SK-N-SH (cell line): Measurements from ENCODE around the gene CEBPG. TPM values are rescaled to one million over a fixed set of nuclear protein-coding genes. Genes with fewer than 3 reads are reported as not detected.

Source experiments
- CTCF ChIA-PET: fragments of 300-600, 350-600 bp; formaldehyde crosslinking; extraction: SDS; loops from one replicate; lab custom pipeline; 2021; lab: Yijun Ruan, JAX
- POLR2A ChIA-PET: fragments of 350-600 bp; sonication (Branson Sonifier 250); formaldehyde crosslinking; extraction: SDS; loops from one replicate; lab custom pipeline; 2020; ENCODE audit warnings: antibody characterized with exemption, inconsistent platforms; lab: Yijun Ruan, JAX
- DNase-seq: peaks from one replicate; pipeline ENCODE4 v3.0.0; 2012
- H2AFZ ChIP-seq: fragments of 200-600 bp; sonication (generic); 2 replicates; pipeline ENCODE4 v1.8.1; 2016; ENCODE audit warnings: antibody characterized with exemption, mild to moderate bottlenecking, low read depth
- H3F3A ChIP-seq: fragments of 200-600 bp; sonication (generic); replicated peaks from 2 replicates; pipeline ENCODE3; 2016; ENCODE audit warnings: antibody characterized with exemption, mild to moderate bottlenecking; ENCODE audit not compliant: insufficient read depth
- H3K27ac ChIP-seq, 2 experiments: fragments of 200-500 bp in 1 of 2; fragments of 200-600 bp in 1 of 2; sonication (Bioruptor generic) in 1 of 2; sonication (generic), shearing (Covaris generic) in 1 of 2; 2 replicates each; pipeline versions ENCODE4 v1.5.1 to v1.6.1; 2014 to 2016; ENCODE audit warnings: low read depth in 2 of 2, inconsistent platforms in 1 of 2, low read length in 1 of 2, mild to moderate bottlenecking in 1 of 2, mixed read lengths in 1 of 2
- H3K27me3 ChIP-seq: fragments of 200-600 bp; sonication (generic), shearing (Covaris generic); 2 replicates; pipeline ENCODE4 v1.6.1; 2016; ENCODE audit warnings: mixed run types; ENCODE audit not compliant: insufficient read depth
- H3K36me3 ChIP-seq, 2 experiments: fragments of 200-500 bp in 1 of 2; fragments of 200-600 bp in 1 of 2; sonication (Bioruptor generic) in 1 of 2; sonication (generic) in 1 of 2; replicated peaks in 1 of 2; 2 replicates each; pipeline versions ENCODE3 to v1.5.1; 2014 to 2016; ENCODE audit warnings: low read length in 1 of 2, mild to moderate bottlenecking in 1 of 2; ENCODE audit not compliant: insufficient read depth in 2 of 2, control insufficient read depth in 1 of 2
- H3K4me1 ChIP-seq, 2 experiments: fragments of 200-500 bp in 1 of 2; fragments of 200-600 bp in 1 of 2; sonication (Bioruptor generic) in 1 of 2; sonication (generic), shearing (Covaris generic) in 1 of 2; 2 replicates each; pipeline versions ENCODE4 v1.5.1 to v1.6.1; 2014 to 2016; ENCODE audit warnings: low read depth in 1 of 2, low read length in 1 of 2, mixed run types in 1 of 2; ENCODE audit not compliant: insufficient read depth in 2 of 2, control insufficient read depth in 1 of 2
- H3K4me2 ChIP-seq: fragments of 200-600 bp; sonication (generic), shearing (Covaris generic); 2 replicates; pipeline ENCODE4 v1.6.1; 2017; ENCODE audit warnings: mixed run types
- H3K4me3 ChIP-seq, 2 experiments: fragments of 200-500 bp in 1 of 2; fragments of 200-600 bp in 1 of 2; sonication (Bioruptor generic) in 1 of 2; sonication (generic), shearing (Covaris generic) in 1 of 2; 2 replicates each; pipeline versions ENCODE4 v1.5.1 to v1.8.1; 2014 to 2016; ENCODE audit warnings: low read depth in 2 of 2, inconsistent platforms in 1 of 2, low read length in 1 of 2, mild to moderate bottlenecking in 1 of 2, mixed read lengths in 1 of 2, moderate library complexity in 1 of 2
- H3K79me2 ChIP-seq: fragments of 200-600 bp; sonication (generic); 2 replicates; pipeline ENCODE4 v1.8.1; 2017; ENCODE audit warnings: mild to moderate bottlenecking; ENCODE audit not compliant: insufficient read depth
- H3K9ac ChIP-seq: fragments of 200-600 bp; sonication (generic); 2 replicates; pipeline ENCODE4 v1.6.1; 2017; ENCODE audit warnings: mixed run types
- H3K9me2 ChIP-seq: fragments of 200-600 bp; sonication (generic); 2 replicates; pipeline ENCODE4 v1.6.1; 2017; ENCODE audit warnings: mixed run types
- H3K9me3 ChIP-seq: fragments of 200-600 bp; sonication (generic); 2 replicates; pipeline ENCODE4 v1.6.1; 2017; ENCODE audit warnings: mixed run types, mild to moderate bottlenecking, moderate library complexity
- H4K20me1 ChIP-seq: fragments of 200-600 bp; sonication (generic); 2 replicates; pipeline ENCODE4 v1.6.1; 2017; ENCODE audit warnings: mild to moderate bottlenecking, mixed run types; ENCODE audit not compliant: insufficient read depth
- CTCF ChIP-seq: fragments of 200-600 bp; sonication (generic); IDR thresholded peaks from 2 replicates; pipeline ENCODE4 v1.6.1; 2017; ENCODE audit warnings: antibody characterized with exemption, mild to moderate bottlenecking, moderate library complexity
- EP300 ChIP-seq, 2 experiments: IDR thresholded peaks; 2 replicates each; pipeline versions ENCODE4 v1.4.0 to v1.6.1; 2012; ENCODE audit warnings: borderline replicate concordance in 1 of 2, low read depth in 1 of 2, low read length in 1 of 2
- FOXJ3 ChIP-seq: sonication (generic); formaldehyde crosslinking; IDR thresholded peaks from 2 replicates; pipeline ENCODE4 v1.5.1; 2020; ENCODE audit warnings: mild to moderate bottlenecking, missing genetic modification reagents
- FOXM1 ChIP-seq: IDR thresholded peaks from 2 replicates; pipeline ENCODE4 v1.4.0; 2012; ENCODE audit warnings: low read depth, mild to moderate bottlenecking
- GABPA ChIP-seq: IDR thresholded peaks from 2 replicates; pipeline ENCODE4 v1.4.0; 2012; ENCODE audit warnings: low read depth, mild to moderate bottlenecking
- JUND ChIP-seq: IDR thresholded peaks from 2 replicates; pipeline ENCODE4 v1.4.0; 2012
- NFIC ChIP-seq: IDR thresholded peaks from 2 replicates; pipeline ENCODE4 v1.4.0; 2012; ENCODE audit warnings: borderline replicate concordance
- NRF1 ChIP-seq: IDR thresholded peaks from 2 replicates; pipeline ENCODE4 v1.6.1; 2012; ENCODE audit warnings: low read depth, mild to moderate bottlenecking, low read length
- POLR2AphosphoS5 ChIP-seq: IDR thresholded peaks from 2 replicates; pipeline ENCODE4 v1.6.1; 2012; ENCODE audit warnings: low read depth, low read length
- RCOR1 ChIP-seq: fragments of 150-350 bp; IDR thresholded peaks from 2 replicates; pipeline ENCODE4 v1.6.1; 2017; ENCODE audit warnings: antibody characterized with exemption, low read length
- SIN3A ChIP-seq: IDR thresholded peaks from 2 replicates; pipeline ENCODE4 v1.6.1; 2012; ENCODE audit warnings: low read depth, mild to moderate bottlenecking, low read length, moderate library complexity, borderline replicate concordance
- SMC3 ChIP-seq: IDR thresholded peaks from 2 replicates; pipeline ENCODE4 v1.6.1; 2012; ENCODE audit warnings: low read depth, low read length, improper control_type of control experiment
- TAF1 ChIP-seq: IDR thresholded peaks from 2 replicates; pipeline ENCODE4 v1.6.1; 2012; ENCODE audit warnings: low read depth, mild to moderate bottlenecking, low read length, moderate library complexity, borderline replicate concordance
- TEAD4 ChIP-seq: IDR thresholded peaks from 2 replicates; pipeline ENCODE4 v1.4.0; 2012; ENCODE audit warnings: mild to moderate bottlenecking, borderline replicate concordance; ENCODE audit not compliant: insufficient read depth
- YY1 ChIP-seq: IDR thresholded peaks from 2 replicates; pipeline ENCODE4 v1.4.0; 2012; ENCODE audit warnings: low read depth, mild to moderate bottlenecking
- WGBS: methylation state at CpG from one replicate; pipeline ENCODE4 v1.1.6; 2017; ENCODE audit warnings: low lambda C conversion rate; 5-methylcytosine and 5-hydroxymethylcytosine counted together
- polyA plus RNA-seq, 3 experiments: library from polyadenylated mRNA; depleted of rRNA; stranded (reverse); fragments of >200 nt; gene quantifications; 2 replicates each; pipeline ENCODE4 v1.2.3, GENCODE V29; 2012
- TF ChIP-seq, protein P1 (sequence below): IDR thresholded peaks from 2 replicates; pipeline ENCODE4 v1.4.0; 2012; ENCODE audit warnings: low read depth, borderline replicate concordance
- TF ChIP-seq, protein P2 (sequence below): IDR thresholded peaks from 2 replicates; pipeline ENCODE4 v1.4.0; 2012; ENCODE audit warnings: low read depth

Gene CEBPG
- polyA plus RNA-seq, 1 of the 3 experiments (the other 2 are of a cell fraction), result 9.1 TPM

GRCh38 chr19:33399081-33399744, 25.7 kb downstream of the CEBPG start:
- WGBS, result 95% methylated on average over 20 of the region's 28 CpGs
- no peak overlapping the region for H3K9ac ChIP-seq

GRCh38 chr19:33399745-33400681, 26.5 kb downstream of the CEBPG start:
- Histone ChIP-seq H3K79me2 (no peaks in the 10 kb centered on the region), H3F3A (no peaks in the 10 kb centered on the region), H3K4me1 (no peaks in the 10 kb centered on the region; a peak in 1 of 4 replicates), H3K9me2 (no peaks in the 10 kb centered on the region), H2AFZ (no peak overlapping the region), H3K4me2 (no peak overlapping the region), H4K20me1 (no peaks in the 10 kb centered on the region), H3K9ac (no peak overlapping the region), H3K36me3 (no peaks in the 10 kb centered on the region), H3K4me3 (no peak overlapping the region), H3K27me3 (no peaks in the 10 kb centered on the region), H3K27ac (no peak overlapping the region), H3K9me3 (no peaks in the 10 kb centered on the region)
- WGBS, result 79% methylated on average over 9 of the region's 22 CpGs
- CTCF ChIA-PET, result interaction anchor here (0.7 to 22.5 kb wide), 6 partner anchors 6 to 696 kb away, joined by 3 to 511 read pairs (median 6); partner anchors contain the start of gene CEBPA
- POLR2A ChIA-PET, result no interaction called here
- peak; percentile 28 for DNase-seq
- TF ChIP-seq FOXJ3 (no peak), GABPA (no peak), YY1 (no peak), TEAD4 (no peak), CTCF (no peak), TAF1 (no peak), FOXM1 (no peak), RCOR1 (no peak), EP300 (IDR thresholded peaks at IDR 0.05; ENCODE audit: borderline replicate concordance in 1 of 2, low read depth in 1 of 2, low read length in 1 of 2) (no peak)
- TF ChIP-seq, protein P1, sequence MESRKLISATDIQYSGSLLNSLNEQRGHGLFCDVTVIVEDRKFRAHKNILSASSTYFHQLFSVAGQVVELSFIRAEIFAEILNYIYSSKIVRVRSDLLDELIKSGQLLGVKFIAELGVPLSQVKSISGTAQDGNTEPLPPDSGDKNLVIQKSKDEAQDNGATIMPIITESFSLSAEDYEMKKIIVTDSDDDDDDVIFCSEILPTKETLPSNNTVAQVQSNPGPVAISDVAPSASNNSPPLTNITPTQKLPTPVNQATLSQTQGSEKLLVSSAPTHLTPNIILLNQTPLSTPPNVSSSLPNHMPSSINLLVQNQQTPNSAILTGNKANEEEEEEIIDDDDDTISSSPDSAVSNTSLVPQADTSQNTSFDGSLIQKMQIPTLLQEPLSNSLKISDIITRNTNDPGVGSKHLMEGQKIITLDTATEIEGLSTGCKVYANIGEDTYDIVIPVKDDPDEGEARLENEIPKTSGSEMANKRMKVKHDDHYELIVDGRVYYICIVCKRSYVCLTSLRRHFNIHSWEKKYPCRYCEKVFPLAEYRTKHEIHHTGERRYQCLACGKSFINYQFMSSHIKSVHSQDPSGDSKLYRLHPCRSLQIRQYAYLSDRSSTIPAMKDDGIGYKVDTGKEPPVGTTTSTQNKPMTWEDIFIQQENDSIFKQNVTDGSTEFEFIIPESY, result no peak

More at GRCh38 chr19:33399081-33399744, 25.7 kb downstream of the CEBPG start:
- ChIA-PET POLR2A (no interaction called here), CTCF (interaction anchor here (1.1 to 22.5 kb wide), 6 partner anchors 7 to 379 kb away, joined by 4 to 511 read pairs (median 8); partner anchors contain the start of gene CEBPA)
- Histone ChIP-seq H3K4me2 (no peak overlapping the region), H2AFZ (no peak overlapping the region), H3K4me1 (no peaks in the 10 kb centered on the region; a peak in 1 of 4 replicates), H3K27me3 (no peaks in the 10 kb centered on the region), H3K4me3 (no peak overlapping the region), H3K27ac (no peak overlapping the region), H3F3A (no peaks in the 10 kb centered on the region), H3K9me3 (no peaks in the 10 kb centered on the region), H3K36me3 (no peaks in the 10 kb centered on the region), H3K79me2 (no peaks in the 10 kb centered on the region), H4K20me1 (no peaks in the 10 kb centered on the region), H3K9me2 (no peaks in the 10 kb centered on the region)
- TF ChIP-seq FOXJ3 (no peak), NRF1 (no peak), NFIC (no peak), POLR2AphosphoS5 (no peak), SMC3 (no peak), SIN3A (no peak), RCOR1 (no peak), JUND (no peak), CTCF (no peak)
- TF ChIP-seq, protein P2, sequence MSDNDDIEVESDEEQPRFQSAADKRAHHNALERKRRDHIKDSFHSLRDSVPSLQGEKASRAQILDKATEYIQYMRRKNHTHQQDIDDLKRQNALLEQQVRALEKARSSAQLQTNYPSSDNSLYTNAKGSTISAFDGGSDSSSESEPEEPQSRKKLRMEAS, result no peak
- no peak for DNase-seq
